ENCODE results near the gene NUTM2F. TPM values are rescaled to one million over a fixed set of nuclear protein-coding genes. Genes with fewer than 3 reads are reported as not detected.
A peak's percentile ranks its signal among the peaks of the same experiment; 100 is the strongest.
"Not testable (repeated sequence)": the region's sequence is repeated elsewhere in the genome, so short reads cannot be mapped to it uniquely, and the experiment has no call there.

Gene NUTM2F
- not detected for total RNA-seq
- polyA plus RNA-seq: not detected

DNA sequence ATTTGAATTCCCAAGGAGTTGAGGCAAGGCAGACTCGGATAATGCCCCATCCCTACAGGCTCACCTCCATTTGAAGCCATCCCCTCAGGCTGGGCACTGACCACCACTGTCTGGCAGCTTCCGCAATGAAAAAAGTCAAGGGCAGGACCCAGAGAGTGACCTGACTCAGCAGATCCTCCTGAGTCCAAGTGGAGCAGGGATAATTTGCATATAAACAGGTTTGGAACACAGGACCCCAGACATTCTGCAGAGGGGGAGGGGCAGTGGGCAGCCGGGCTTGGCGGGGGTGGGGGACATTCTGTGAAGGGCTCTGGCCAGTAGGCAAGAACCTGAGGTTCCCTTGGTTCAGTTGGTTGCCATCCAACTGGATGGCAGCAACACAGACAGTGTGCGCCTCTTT lies at the start of gene NUTM2F:
Gene NUTM2F (minus strand): TSS at position 101 of the 400 bp plus-strand sequence. CDS start 21 bp downstream, at position 80.
- H3K27ac ChIP-seq; H3K4me3 ChIP-seq; H3K27me3 ChIP-seq; H3K4me1 ChIP-seq; H3K9me3 ChIP-seq; H3K36me3 ChIP-seq; DNase-seq; intact Hi-C loops (cut with DNase I): not testable (repeated sequence)
- WGBS, 2 donors: 95 to 96% methylated on average over 2 of the region's 5 CpGs

GRCh38 chr9:94375197-94375596 lies 46.8 kb upstream of the NUTM2F start:
- H3K27ac ChIP-seq: peak overlapping the region; percentile 76 to 87 (median 82)
- H3K27me3 ChIP-seq; intact Hi-C loops (cut with DNase I); H3K4me1 ChIP-seq; H3K36me3 ChIP-seq; H3K9me3 ChIP-seq; DNase-seq: not testable (repeated sequence)
- TF ChIP-seq POLR2A (IDR thresholded peaks at IDR 0.05): peak in 1 of 2 donors; percentile 10
- peak in 1 of 4 donors; percentile 63 for TF ChIP-seq POLR2AphosphoS5 (IDR thresholded peaks at IDR 0.05)
- peak overlapping the region; percentile 28 to 63 (median 60) for H3K4me3 ChIP-seq
- WGBS, 2 donors: 0% methylated on average over 17 of the region's 19 CpGs

DNA sequence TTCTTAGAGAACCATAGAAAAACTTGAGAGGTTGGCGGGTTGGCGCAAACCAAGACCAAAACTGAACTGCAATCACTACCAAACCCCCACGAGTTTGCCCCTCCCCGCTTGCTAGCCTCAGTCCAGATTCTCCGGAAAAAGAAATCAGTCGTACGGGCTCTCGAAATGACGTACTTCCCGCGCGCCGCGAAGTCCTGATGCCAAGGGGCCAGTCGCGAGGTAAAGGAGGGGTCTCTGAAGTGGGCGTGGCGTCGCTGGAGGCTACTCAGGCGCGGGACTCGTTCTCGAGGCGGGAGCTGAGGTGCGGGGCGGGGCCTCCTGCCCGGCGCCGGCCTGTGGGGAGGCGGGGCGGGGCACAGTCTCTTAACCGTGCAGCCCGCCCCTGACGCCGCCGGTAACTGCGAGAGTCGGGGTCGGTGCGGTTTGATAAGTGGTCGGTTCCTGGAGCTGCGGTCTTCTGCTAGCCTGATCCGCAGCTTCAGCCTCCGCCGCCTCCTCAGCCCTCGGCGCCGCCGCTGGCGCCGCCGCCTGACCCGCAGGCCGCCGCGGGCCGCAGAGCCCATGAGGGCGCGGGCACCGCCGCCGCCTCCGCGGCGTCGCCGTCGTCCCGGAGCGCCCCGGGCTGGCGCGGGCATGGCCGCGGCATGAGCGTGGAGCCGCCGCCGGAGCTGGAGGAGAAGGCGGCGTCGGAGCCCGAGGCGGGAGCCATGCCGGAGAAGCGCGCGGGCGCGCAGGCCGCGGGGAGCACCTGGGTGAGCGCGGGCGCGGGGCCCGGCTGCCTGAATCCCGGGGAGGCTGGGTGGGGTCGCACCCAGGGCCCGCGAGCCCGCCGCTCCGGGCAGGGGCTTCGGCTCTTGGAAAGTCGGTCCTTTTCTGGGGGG lies 46.0 kb upstream of the NUTM2F start:
- H3K4me1 ChIP-seq; H3K36me3 ChIP-seq; H3K9me3 ChIP-seq; intact Hi-C loops (cut with DNase I); H3K27me3 ChIP-seq: not testable (repeated sequence)
- H3K4me3 ChIP-seq: peak overlapping the region; percentile 51 to 63 (median 60)
- 0% methylated on average over 105 to 106 of the region's 106 CpGs for WGBS, 2 donors
- peak overlapping the region; percentile 76 to 87 (median 82) for H3K27ac ChIP-seq
- TF ChIP-seq POLR2AphosphoS5 (IDR thresholded peaks at IDR 0.05) (peak; percentile 72 to 90 (median 86)), POLR2A (IDR thresholded peaks at IDR 0.05) (peak; percentile 28 to 45)
- DNase-seq: peak; percentile 96

GRCh38 chr9:94373779-94374175 lies 45.3 kb upstream of the NUTM2F start:
- DNase-seq; H3K4me1 ChIP-seq; H3K9me3 ChIP-seq; H3K36me3 ChIP-seq; H3K27me3 ChIP-seq; intact Hi-C loops (cut with DNase I): not testable (repeated sequence)
- 44 to 52% methylated on average over 7 of the region's 11 CpGs for WGBS, 2 donors
- peak overlapping the region; percentile 76 to 87 (median 82) for H3K27ac ChIP-seq
- H3K4me3 ChIP-seq: peak overlapping the region; percentile 51 to 63 (median 60)

GRCh38 chr9:94370266-94370665 lies 41.8 kb upstream of the NUTM2F start:
- H3K27me3 ChIP-seq; H3K4me3 ChIP-seq; DNase-seq; H3K4me1 ChIP-seq; H3K27ac ChIP-seq; H3K9me3 ChIP-seq; H3K36me3 ChIP-seq; intact Hi-C loops (cut with DNase I): not testable (repeated sequence)
- 22 to 82% methylated on average over 3 of the region's 3 CpGs for WGBS, 2 donors

DNA sequence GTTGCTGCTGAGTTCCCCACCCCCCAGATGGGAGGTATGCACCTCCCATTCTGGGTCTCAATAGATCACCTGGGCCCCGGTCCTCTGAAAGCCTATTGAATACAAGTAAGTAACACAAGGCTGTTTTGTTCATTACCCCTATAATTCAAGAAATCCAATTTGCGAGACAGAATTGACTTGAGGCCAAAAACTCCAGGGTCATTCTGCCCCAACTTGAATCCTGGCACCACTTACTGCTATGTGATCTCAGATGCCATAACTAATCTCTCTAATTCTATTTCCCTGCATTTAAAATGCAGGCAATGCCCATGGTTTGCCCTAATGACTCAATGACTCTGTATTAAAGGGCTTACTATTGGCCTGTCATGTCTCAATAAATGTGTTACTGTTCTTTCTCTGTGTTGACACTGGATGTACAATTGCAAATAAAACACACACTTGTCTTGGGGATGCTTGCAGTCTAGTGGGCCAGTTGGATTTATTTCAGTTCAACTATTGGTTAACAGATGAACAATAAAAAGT lies 35.7 kb upstream of the NUTM2F start:
- intact Hi-C loops (cut with DNase I); H3K27me3 ChIP-seq; H3K36me3 ChIP-seq; H3K9me3 ChIP-seq; H3K4me1 ChIP-seq; H3K27ac ChIP-seq; H3K4me3 ChIP-seq; DNase-seq: not testable (repeated sequence)
- 46 to 75% methylated on average over 2 of the region's 2 CpGs for WGBS, 2 donors

DNA sequence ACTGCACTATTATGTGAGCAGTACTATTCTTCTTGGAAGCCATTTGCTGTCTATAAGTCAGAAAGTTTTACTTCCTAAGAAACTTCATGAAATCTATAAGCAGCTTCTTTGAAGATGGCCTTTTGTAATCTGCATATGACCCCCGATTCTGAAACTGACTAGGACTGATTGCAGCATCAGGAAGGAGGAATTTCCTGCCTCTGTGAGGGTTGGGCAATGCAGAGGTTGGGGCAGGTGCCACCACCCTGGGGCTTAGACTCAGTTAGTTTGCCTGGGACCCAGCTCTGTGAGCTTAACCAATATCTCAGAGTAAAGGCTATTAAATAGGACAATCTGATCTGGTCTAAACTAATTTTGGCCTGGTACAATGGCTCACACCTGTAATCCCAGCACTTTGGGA lies 28.7 kb upstream of the NUTM2F start:
- WGBS, 2 donors: no CpG with 5 or more reads among the region's 1 CpG
- intact Hi-C loops (cut with DNase I); H3K4me3 ChIP-seq; H3K4me1 ChIP-seq; H3K27ac ChIP-seq; DNase-seq; H3K36me3 ChIP-seq; H3K27me3 ChIP-seq; H3K9me3 ChIP-seq: not testable (repeated sequence)

GRCh38 chr9:94351901-94352723 lies 23.7 kb upstream of the NUTM2F start:
- H3K4me1 ChIP-seq; intact Hi-C loops (cut with DNase I): not testable (repeated sequence)
- 100% methylated on average over 1 of the region's 4 CpGs for WGBS, 2 donors

DNA sequence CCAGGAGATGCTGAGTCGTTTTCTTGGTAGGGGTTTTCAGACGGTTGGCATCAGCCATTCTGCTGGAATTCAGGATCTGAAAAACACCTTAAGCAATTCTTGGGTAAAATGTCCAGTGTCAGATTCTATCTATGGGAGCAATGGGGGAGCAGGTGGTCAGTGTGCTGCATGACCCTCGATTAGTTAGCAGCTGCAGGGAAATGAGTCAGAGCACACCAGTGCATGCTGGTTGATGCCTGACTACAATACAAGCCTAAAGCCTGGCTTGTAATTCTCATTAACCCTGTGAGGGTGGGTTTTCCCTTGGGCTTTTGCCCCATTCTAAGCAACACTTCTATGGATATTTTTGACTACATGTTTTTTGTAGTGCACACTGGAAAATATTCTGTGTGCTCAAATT lies 20.3 kb upstream of the NUTM2F start:
- H3K36me3 ChIP-seq; DNase-seq; H3K9me3 ChIP-seq; H3K27ac ChIP-seq; H3K27me3 ChIP-seq; H3K4me1 ChIP-seq; H3K4me3 ChIP-seq; intact Hi-C loops (cut with DNase I): not testable (repeated sequence)
- WGBS, 2 donors: no CpG with 5 or more reads among the region's 3 CpGs

More at GRCh38 chr9:94351901-94352723, 23.7 kb upstream of the NUTM2F start:
- not testable (repeated sequence) for H3K4me3 ChIP-seq, H3K27me3 ChIP-seq, DNase-seq, H3K27ac ChIP-seq, H3K9me3 ChIP-seq, H3K36me3 ChIP-seq

GRCh38 chr9:94347451-94347850 lies 19.0 kb upstream of the NUTM2F start:
- H3K4me1 ChIP-seq; H3K9me3 ChIP-seq; H3K36me3 ChIP-seq; intact Hi-C loops (cut with DNase I); H3K27ac ChIP-seq; DNase-seq; H3K4me3 ChIP-seq; H3K27me3 ChIP-seq: not testable (repeated sequence)
- WGBS, 2 donors: 93 to 96% methylated on average over 16 of the region's 16 CpGs

GRCh38 chr9:94341703-94342102 lies 13.3 kb upstream of the NUTM2F start:
- H3K4me3 ChIP-seq: not testable (repeated sequence)
- WGBS, 2 donors: 63 to 75% methylated on average over 2 of the region's 2 CpGs

DNA sequence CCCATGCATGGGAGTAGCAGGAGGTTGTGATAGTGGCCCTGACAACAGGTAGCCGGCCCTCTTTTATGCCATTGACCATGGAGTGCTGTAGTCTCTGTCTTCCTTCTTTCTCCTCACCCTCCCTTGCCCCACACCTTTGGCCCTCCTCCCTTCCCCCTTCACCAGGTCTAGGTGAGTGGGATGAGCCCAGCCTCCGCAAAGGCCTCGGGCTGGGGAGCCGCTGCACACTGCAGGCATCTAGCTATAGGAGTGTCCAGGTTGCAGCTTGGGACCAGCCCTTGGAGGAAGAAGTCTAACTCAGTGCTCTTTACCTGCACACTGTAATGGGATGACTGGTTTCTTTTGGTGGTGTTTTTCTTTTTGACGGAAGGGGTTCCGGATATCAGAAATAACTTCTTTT lies 12.3 kb upstream of the NUTM2F start:
- H3K27me3 ChIP-seq; H3K4me1 ChIP-seq; H3K27ac ChIP-seq; intact Hi-C loops (cut with DNase I); H3K9me3 ChIP-seq; H3K36me3 ChIP-seq; DNase-seq; H3K4me3 ChIP-seq: not testable (repeated sequence)
- 98% methylated on average over 5 of the region's 6 CpGs for WGBS, 2 donors

More at GRCh38 chr9:94341703-94342102, 13.3 kb upstream of the NUTM2F start:
- H3K27ac ChIP-seq; intact Hi-C loops (cut with DNase I); H3K4me1 ChIP-seq; DNase-seq; H3K36me3 ChIP-seq; H3K27me3 ChIP-seq; H3K9me3 ChIP-seq: not testable (repeated sequence)

Data from sigmoid colon (tissue), 7 donors.